GM12801 (cell line): ENCODE results near the gene GTF2F2.

Source experiments
- TF ChIP-seq, protein P1 (sequence below): IDR thresholded peaks from one replicate; pipeline ENCODE4 v1.5.1; 2011; ENCODE audit warnings: control low read depth; ENCODE audit not compliant: insufficient read length; ENCODE audit errors: extremely low read depth

GTF2F2 gene

DNA sequence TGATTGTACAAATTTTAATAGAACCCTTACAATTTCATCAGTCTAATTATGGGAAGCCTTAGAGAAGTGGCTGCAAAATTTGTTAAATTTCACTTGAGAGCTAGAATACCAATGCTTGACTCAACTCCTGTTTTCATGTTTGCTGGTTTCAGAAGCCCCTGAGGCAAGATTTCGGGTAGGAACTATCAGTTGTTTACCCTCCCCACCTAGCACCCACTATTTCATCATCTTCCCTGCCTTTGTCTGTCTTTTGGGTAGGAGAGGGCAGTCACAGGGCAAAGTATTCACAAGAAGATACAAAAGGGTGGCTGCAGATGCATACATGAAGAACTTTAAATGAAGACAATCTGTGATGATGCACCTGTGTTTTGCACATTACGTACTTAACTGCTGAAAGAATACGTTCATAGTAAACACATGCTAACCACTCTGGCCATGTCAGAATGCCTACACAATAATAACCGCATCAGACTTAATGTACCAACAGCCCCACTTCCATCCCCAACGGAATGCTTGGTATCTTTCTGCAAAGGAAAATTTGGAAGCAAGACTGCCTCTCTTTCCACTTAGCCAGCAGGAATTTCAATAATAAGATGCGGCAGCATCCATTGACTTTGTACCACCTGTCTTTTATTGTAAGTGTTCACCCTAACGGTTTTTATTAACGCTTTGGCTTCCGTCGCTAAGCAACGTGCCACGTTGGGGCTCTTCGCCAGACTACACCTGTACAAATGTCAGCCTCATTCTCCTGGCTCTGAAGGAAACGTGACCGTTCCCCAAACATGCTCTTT is 190.2 kb downstream of the GTF2F2 start:
- TF ChIP-seq, protein P1, sequence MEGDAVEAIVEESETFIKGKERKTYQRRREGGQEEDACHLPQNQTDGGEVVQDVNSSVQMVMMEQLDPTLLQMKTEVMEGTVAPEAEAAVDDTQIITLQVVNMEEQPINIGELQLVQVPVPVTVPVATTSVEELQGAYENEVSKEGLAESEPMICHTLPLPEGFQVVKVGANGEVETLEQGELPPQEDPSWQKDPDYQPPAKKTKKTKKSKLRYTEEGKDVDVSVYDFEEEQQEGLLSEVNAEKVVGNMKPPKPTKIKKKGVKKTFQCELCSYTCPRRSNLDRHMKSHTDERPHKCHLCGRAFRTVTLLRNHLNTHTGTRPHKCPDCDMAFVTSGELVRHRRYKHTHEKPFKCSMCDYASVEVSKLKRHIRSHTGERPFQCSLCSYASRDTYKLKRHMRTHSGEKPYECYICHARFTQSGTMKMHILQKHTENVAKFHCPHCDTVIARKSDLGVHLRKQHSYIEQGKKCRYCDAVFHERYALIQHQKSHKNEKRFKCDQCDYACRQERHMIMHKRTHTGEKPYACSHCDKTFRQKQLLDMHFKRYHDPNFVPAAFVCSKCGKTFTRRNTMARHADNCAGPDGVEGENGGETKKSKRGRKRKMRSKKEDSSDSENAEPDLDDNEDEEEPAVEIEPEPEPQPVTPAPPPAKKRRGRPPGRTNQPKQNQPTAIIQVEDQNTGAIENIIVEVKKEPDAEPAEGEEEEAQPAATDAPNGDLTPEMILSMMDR = no peak

DNA sequence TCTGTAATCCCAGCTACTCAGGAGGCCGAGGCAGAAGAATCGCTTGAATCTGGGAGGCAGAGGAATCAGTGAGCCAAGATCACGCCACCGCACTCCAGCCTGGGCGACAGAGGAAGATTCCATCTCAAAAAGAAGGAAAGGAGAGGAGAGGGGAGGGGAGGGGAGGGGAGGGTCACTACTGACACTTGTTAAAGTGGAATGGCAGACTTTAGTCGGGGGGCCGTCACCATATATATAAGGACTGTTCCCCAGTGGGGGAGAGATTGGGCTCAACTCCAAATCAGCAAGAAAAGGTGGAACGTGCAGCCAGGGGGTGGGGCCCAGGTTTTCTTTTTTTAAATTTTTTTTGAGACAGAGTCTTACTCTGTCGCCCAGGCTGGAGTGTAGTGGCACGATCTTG is 194.5 kb downstream of the GTF2F2 start:
- TF ChIP-seq, protein P1 = no peak

DNA sequence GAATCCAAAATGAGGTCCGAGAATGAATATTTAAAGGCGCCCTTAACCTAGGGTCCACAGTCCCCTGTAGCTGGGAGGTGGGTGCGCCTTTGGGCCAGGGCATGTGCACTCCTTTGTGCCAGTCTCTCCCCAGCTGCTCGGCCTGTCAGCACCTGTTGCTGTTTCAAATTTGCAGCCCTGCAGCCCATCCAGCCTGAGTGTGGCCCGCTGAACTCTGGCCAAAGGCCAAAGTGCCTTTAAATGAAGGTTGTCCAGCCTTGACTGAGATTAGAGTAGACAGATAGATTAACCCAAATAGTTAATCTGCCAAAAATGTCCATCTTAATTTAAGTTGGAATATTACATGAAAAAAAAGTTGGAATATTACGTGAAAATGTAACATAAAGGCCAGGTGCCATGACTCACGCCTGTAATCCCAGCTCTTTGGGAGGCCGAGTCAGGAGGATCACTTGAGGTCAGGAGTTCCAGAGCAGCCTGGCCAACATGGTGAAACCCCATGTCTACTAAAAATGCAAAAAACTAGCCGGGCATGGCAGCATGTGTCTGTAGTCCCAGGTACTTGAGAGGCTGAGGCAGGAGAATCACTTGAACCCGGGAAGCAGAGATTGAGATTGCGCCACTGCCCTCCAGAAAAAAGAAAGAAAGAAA is 195.3 kb downstream of the GTF2F2 start:
- TF ChIP-seq, protein P1 = no peak

- TF ChIP-seq, protein P1 = no peak
These were observed 196.0 kb downstream of the GTF2F2 start for GRCh38 chr13:45316338-45316737.

- TF ChIP-seq, protein P1 = no peak
These were observed 196.7 kb downstream of the GTF2F2 start for GRCh38 chr13:45316996-45317395.

- TF ChIP-seq, protein P1 = no peak
These were observed 200.7 kb downstream of the GTF2F2 start for GRCh38 chr13:45320876-45321629.

DNA sequence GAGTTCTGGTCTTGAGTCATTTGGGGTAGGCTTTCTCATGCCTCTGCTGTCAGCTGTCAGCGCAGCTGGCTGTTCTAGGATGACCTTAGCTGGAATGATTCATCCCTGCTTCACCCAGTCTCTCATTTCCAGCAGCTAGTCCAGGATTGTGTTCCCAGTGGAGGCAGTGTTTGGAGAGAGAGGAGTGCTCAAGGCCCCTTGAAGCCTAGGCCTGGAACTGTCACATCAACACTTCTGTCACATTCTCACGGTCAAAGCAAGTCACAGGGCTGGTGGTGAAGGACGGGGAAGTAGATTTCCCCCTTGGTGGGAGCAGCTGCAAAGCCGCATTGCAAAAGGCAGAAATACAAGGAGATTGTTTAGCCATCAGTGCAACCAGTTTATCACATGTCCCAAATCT is 205.5 kb downstream of the GTF2F2 start:
- TF ChIP-seq, protein P1 = no peak
